ENCODE measurements around the gene TM9SF2.

DNA sequence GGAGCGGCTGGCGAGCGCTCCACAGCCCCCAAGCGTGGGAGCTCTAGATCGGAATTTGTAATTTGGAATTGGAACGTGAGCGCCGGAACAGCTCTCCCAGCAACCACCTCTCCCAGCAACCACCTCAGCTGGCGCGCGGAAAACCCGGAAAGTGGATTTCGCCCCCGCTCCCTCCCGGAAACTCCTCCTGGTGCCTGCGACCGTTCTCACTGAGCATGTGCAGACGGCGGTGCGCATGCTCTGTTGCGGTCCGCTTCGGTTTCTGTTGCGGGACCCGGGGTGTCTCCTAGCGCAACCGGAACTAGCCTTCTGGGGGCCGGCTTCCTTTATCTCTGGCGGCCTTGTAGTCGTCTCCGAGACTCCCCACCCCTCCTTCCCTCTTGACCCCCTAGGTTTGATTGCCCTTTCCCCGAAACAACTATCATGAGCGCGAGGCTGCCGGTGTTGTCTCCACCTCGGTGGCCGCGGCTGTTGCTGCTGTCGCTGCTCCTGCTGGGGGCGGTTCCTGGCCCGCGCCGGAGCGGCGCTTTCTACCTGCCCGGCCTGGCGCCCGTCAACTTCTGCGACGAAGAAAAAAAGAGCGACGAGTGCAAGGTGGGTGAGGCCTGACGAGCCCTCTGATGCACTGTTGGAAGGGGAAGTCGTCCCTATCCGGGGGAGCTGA lies at the start of gene TM9SF2:
- TF ChIP-seq, protein P1, sequence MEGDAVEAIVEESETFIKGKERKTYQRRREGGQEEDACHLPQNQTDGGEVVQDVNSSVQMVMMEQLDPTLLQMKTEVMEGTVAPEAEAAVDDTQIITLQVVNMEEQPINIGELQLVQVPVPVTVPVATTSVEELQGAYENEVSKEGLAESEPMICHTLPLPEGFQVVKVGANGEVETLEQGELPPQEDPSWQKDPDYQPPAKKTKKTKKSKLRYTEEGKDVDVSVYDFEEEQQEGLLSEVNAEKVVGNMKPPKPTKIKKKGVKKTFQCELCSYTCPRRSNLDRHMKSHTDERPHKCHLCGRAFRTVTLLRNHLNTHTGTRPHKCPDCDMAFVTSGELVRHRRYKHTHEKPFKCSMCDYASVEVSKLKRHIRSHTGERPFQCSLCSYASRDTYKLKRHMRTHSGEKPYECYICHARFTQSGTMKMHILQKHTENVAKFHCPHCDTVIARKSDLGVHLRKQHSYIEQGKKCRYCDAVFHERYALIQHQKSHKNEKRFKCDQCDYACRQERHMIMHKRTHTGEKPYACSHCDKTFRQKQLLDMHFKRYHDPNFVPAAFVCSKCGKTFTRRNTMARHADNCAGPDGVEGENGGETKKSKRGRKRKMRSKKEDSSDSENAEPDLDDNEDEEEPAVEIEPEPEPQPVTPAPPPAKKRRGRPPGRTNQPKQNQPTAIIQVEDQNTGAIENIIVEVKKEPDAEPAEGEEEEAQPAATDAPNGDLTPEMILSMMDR (IDR thresholded peaks at IDR 0.05) = peak in 1 of 5 experiments; percentile 5
- no peak for TF ChIP-seq EP300 (IDR thresholded peaks at IDR 0.05; ENCODE audit: low read depth)

Measured in transverse colon (tissue), 3 donors.